K562 (cell line): Measurements from ENCODE around the gene DUSP21. TPM values are rescaled to one million over a fixed set of nuclear protein-coding genes. Genes with fewer than 3 reads are reported as not detected.

Experiments used
- CHD2 ChIP-seq: IDR thresholded peaks from 2 replicates; pipeline ENCODE4 v1.6.1; 2011; ENCODE audit warnings: low read depth, low read length
- GATAD2B ChIP-seq: fragments of 450-650 bp; IDR thresholded peaks from 2 replicates; pipeline ENCODE4 v1.6.1; 2017; ENCODE audit warnings: mild to moderate bottlenecking, borderline replicate concordance
- GTF2E2 ChIP-seq: fragments of 200-800 bp; sonication (Bioruptor generic); IDR thresholded peaks from 2 replicates; pipeline ENCODE4 v1.6.1; 2016; ENCODE audit warnings: missing genetic modification characterization, missing compliant biosample characterization
- HDGF ChIP-seq: fragments of 450-650 bp; IDR thresholded peaks from 2 replicates; pipeline ENCODE4 v1.6.1; 2016
- MCM5 ChIP-seq: fragments of 450-650 bp; IDR thresholded peaks from 2 replicates; pipeline ENCODE4 v1.6.1; 2016; ENCODE audit warnings: low read depth
- MEF2D ChIP-seq: conservative IDR thresholded peaks from 2 replicates; pipeline ENCODE4 v1.6.1; 2016; ENCODE audit warnings: low read depth, missing genetic modification characterization, missing compliant biosample characterization
- MYBL2 ChIP-seq, 2 experiments: fragments of 450-650 bp in 1 of 2; sonication (generic) in 1 of 2; formaldehyde crosslinking in 1 of 2; IDR thresholded peaks; 2 replicates each; pipeline versions ENCODE4 v1.6.1 to v1.8.1; 2017 to 2022; ENCODE audit warnings: borderline replicate concordance in 1 of 2, inconsistent platforms in 1 of 2, low read depth in 1 of 2, mild to moderate bottlenecking in 1 of 2, missing genetic modification reagents in 1 of 2, moderate library complexity in 1 of 2
- NFE2L1 ChIP-seq: fragments of 450-650 bp; IDR thresholded peaks from 2 replicates; pipeline ENCODE4 v1.6.1; 2016; ENCODE audit warnings: missing genetic modification characterization, low read depth, mild to moderate bottlenecking, missing compliant biosample characterization, moderate library complexity, borderline replicate concordance
- PHB ChIP-seq: fragments of 250-450 bp; sonication (Bioruptor Pico); IDR thresholded peaks from 2 replicates; pipeline ENCODE4 v1.5.0; 2021
- PHF8 ChIP-seq: fragments of 200-600 bp; sonication (generic); IDR thresholded peaks from 2 replicates; pipeline ENCODE4 v1.6.1; 2012; ENCODE audit warnings: mixed run types, mild to moderate bottlenecking, inconsistent platforms, low read length, moderate library complexity, borderline replicate concordance
- POLR2A ChIP-seq: fragments of 450-650 bp; conservative IDR thresholded peaks from 2 replicates; pipeline ENCODE4 v1.6.1; 2016
- TBP ChIP-seq: optimal IDR thresholded peaks from 2 replicates; pipeline ENCODE3; 2011; ENCODE audit warnings: low read depth, low read length, improper control_type of control experiment
- ZFP30 ChIP-seq: fragments of 250-450 bp; sonication (Bioruptor Pico); IDR thresholded peaks from 2 replicates; pipeline ENCODE4 v1.8.0; 2022; ENCODE audit warnings: moderate library complexity, mild to moderate bottlenecking, inconsistent platforms, borderline replicate concordance
- ZNF263 ChIP-seq: sonication (generic); formaldehyde crosslinking; IDR thresholded peaks from 2 replicates; pipeline ENCODE4 v1.8.0; 2022; ENCODE audit warnings: mild to moderate bottlenecking, missing genetic modification reagents, borderline replicate concordance
- polyA plus RNA-seq, 8 experiments: library from polyadenylated mRNA; depleted of rRNA in 4 of 8; stranded (reverse) in 5 of 8; unstranded in 3 of 8; fragments of >200 nt; fragmentation: Nextera tagmentation in 2 of 8; fragmentation: Illumina TruSeq in 1 of 8; extraction: Ambion mirVana in 2 of 8; extraction: Trizol in 1 of 8; gene quantifications; 2 replicates each; pipeline versions ENCODE4 v1.2.1 to v1.2.3, GENCODE V29; 2011 to 2014; ENCODE audit warnings: inconsistent platforms in 1 of 8, missing spikeins in 1 of 8
- total RNA-seq, 7 experiments: library from RNA; depleted of rRNA in 6 of 7; stranded (reverse); fragments of >200 nt in 6 of 7; fragmentation: Illumina TruSeq in 2 of 7; extraction: Trizol in 2 of 7; gene quantifications; 2 replicates each; pipeline versions ENCODE4 v1.2.1 to v1.2.3, GENCODE V29; 2011 to 2021; ENCODE audit warnings: low replicate concordance in 1 of 7
- TF ChIP-seq, protein P1 (sequence below): sonication (generic); formaldehyde crosslinking; IDR thresholded peaks from 2 replicates; pipeline ENCODE4 v1.8.1; 2023; ENCODE audit warnings: mild to moderate bottlenecking, missing genetic modification reagents
- TF ChIP-seq, protein P2 (sequence below): sonication (generic); formaldehyde crosslinking; IDR thresholded peaks from 2 replicates; pipeline ENCODE4 v1.8.0; 2022; ENCODE audit warnings: missing genetic modification reagents, mild to moderate bottlenecking, borderline replicate concordance
- TF ChIP-seq, protein P3 (sequence below): sonication (generic); formaldehyde crosslinking; IDR thresholded peaks from 2 replicates; pipeline ENCODE4 v1.8.0; 2022; ENCODE audit warnings: mild to moderate bottlenecking, missing genetic modification reagents, borderline replicate concordance
- TF ChIP-seq, protein P4 (sequence below): fragments of 250-450 bp; sonication (Bioruptor Pico); IDR thresholded peaks from 2 replicates; pipeline ENCODE4 v1.9.0; 2021; ENCODE audit warnings: mild to moderate bottlenecking
- TF ChIP-seq, protein P5 (sequence below): sonication (generic); formaldehyde crosslinking; IDR thresholded peaks from 2 replicates; pipeline ENCODE4 v1.8.1; 2022; ENCODE audit warnings: missing genetic modification reagents
- TF ChIP-seq, protein P6 (sequence below): fragments of 250-450 bp; sonication (Bioruptor Pico); IDR thresholded peaks from 2 replicates; pipeline ENCODE4 v1.5.0; 2021

The DUSP21 gene
- total and polyA plus RNA-seq, 9 of the 15 experiments (the other 6 are each of a cell fraction or from before 2014, with no cell fraction given), result 0.14 to 2.5 (median 1.3) TPM

DNA sequence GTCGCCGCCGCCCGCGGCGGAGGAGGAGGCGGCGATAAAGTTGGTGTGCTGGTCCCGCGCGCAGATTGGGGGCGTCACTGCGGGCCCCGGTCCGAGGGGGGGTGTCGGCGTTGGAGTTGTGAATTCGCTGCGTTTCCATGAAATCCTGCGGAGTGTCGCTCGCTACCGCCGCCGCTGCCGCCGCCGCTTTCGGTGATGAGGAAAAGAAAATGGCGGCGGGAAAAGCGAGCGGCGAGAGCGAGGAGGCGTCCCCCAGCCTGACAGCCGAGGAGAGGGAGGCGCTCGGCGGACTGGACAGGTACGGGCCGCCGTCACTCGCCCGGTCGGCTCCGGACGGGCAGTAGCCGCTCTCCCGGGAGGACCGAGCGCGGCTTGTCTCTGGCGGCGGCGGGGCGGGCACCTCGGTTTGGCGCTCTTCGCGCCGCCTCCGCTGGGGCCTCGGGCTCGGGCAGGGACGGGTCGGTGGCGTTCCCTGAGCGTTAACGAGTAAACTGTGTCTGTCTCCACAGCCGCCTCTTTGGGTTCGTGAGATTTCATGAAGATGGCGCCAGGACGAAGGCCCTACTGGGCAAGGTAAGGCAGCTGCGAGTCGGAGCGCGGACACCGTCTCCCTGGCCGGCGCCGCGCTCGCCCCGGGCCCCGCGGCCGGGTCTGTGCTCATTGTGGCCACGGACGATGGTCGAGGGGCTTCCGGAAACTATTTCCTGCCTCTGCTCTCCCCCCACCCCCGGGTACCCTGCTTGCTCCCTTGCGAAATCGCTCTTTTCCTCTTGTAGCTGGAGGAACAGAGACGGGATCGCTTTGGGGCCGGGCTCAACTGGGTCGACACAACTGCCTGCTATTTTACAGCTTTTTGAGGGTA is 29.8 kb downstream of the DUSP21 start (continued):
- no peak for TF ChIP-seq MCM5
- TF ChIP-seq GTF2E2 (tag), result peak; percentile 77; the same call in 1 of the 2 replicates
- no peak for TF ChIP-seq PHB (CRISPR knock-in tag)
- no peak for TF ChIP-seq ZFP30 (CRISPR knock-in tag)
- no peak for TF ChIP-seq TBP
- 0 out of 2 replicates have a peak, but pooled peaks have one; percentile 17 for TF ChIP-seq POLR2A
- TF ChIP-seq, protein P1, sequence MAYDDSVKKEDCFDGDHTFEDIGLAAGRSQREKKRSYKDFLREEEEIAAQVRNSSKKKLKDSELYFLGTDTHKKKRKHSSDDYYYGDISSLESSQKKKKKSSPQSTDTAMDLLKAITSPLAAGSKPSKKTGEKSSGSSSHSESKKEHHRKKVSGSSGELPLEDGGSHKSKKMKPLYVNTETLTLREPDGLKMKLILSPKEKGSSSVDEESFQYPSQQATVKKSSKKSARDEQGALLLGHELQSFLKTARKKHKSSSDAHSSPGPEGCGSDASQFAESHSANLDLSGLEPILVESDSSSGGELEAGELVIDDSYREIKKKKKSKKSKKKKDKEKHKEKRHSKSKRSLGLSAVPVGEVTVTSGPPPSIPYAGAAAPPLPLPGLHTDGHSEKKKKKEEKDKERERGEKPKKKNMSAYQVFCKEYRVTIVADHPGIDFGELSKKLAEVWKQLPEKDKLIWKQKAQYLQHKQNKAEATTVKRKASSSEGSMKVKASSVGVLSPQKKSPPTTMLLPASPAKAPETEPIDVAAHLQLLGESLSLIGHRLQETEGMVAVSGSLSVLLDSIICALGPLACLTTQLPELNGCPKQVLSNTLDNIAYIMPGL (CRISPR knock-in tag), result no peak
- TF ChIP-seq, protein P2, sequence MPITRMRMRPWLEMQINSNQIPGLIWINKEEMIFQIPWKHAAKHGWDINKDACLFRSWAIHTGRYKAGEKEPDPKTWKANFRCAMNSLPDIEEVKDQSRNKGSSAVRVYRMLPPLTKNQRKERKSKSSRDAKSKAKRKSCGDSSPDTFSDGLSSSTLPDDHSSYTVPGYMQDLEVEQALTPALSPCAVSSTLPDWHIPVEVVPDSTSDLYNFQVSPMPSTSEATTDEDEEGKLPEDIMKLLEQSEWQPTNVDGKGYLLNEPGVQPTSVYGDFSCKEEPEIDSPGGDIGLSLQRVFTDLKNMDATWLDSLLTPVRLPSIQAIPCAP (CRISPR knock-in tag), result no peak
- TF ChIP-seq HDGF, result no peak
- TF ChIP-seq NFE2L1 (tag), result no peak
- TF ChIP-seq MYBL2 (IDR thresholded peaks at IDR 0.05; ENCODE audit: low read depth), result no peak
- no peak for TF ChIP-seq MYBL2 (CRISPR knock-in tag; IDR thresholded peaks at IDR 0.05; ENCODE audit: borderline replicate concordance)
- no peak for TF ChIP-seq GATAD2B
- TF ChIP-seq, protein P3, sequence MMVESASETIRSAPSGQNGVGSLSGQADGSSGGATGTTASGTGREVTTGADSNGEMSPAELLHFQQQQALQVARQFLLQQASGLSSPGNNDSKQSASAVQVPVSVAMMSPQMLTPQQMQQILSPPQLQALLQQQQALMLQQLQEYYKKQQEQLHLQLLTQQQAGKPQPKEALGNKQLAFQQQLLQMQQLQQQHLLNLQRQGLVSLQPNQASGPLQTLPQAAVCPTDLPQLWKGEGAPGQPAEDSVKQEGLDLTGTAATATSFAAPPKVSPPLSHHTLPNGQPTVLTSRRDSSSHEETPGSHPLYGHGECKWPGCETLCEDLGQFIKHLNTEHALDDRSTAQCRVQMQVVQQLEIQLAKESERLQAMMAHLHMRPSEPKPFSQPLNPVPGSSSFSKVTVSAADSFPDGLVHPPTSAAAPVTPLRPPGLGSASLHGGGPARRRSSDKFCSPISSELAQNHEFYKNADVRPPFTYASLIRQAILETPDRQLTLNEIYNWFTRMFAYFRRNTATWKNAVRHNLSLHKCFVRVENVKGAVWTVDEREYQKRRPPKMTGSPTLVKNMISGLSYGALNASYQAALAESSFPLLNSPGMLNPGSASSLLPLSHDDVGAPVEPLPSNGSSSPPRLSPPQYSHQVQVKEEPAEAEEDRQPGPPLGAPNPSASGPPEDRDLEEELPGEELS (CRISPR knock-in tag), result no peak
- TF ChIP-seq, protein P4, sequence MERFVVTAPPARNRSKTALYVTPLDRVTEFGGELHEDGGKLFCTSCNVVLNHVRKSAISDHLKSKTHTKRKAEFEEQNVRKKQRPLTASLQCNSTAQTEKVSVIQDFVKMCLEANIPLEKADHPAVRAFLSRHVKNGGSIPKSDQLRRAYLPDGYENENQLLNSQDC (CRISPR knock-in tag), result peak; percentile 52; the same call in 1 of the 2 replicates
- TF ChIP-seq, protein P5, sequence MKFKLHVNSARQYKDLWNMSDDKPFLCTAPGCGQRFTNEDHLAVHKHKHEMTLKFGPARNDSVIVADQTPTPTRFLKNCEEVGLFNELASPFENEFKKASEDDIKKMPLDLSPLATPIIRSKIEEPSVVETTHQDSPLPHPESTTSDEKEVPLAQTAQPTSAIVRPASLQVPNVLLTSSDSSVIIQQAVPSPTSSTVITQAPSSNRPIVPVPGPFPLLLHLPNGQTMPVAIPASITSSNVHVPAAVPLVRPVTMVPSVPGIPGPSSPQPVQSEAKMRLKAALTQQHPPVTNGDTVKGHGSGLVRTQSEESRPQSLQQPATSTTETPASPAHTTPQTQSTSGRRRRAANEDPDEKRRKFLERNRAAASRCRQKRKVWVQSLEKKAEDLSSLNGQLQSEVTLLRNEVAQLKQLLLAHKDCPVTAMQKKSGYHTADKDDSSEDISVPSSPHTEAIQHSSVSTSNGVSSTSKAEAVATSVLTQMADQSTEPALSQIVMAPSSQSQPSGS (CRISPR knock-in tag), result no peak
- TF ChIP-seq MEF2D (tag), result no peak
- TF ChIP-seq PHF8, result peak; percentile 26; the same call in 1 of the 2 replicates
- TF ChIP-seq ZNF263, result 0 out of 2 replicates have a peak, but pooled peaks have one; percentile 2
- TF ChIP-seq, protein P6, sequence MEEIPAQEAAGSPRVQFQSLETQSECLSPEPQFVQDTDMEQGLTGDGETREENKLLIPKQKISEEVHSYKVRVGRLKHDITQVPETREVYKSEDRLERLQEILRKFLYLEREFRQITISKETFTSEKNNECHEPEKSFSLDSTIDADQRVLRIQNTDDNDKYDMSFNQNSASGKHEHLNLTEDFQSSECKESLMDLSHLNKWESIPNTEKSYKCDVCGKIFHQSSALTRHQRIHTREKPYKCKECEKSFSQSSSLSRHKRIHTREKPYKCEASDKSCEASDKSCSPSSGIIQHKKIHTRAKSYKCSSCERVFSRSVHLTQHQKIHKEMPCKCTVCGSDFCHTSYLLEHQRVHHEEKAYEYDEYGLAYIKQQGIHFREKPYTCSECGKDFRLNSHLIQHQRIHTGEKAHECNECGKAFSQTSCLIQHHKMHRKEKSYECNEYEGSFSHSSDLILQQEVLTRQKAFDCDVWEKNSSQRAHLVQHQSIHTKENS (CRISPR knock-in tag), result no peak
- no peak for TF ChIP-seq CHD2
